Stimulated activated CD4-positive, alpha-beta T cell treated with anti-CD3 and anti-CD28 coated beads, TNF-alpha, amount 100 ng/mL, for 1 hour (primary cell): ENCODE measurements around the gene RFX2.
A peak's percentile ranks its signal among the peaks of the same experiment; 100 is the strongest.
"Not testable (repeated sequence)": the region's sequence is repeated elsewhere in the genome, so short reads cannot be mapped to it uniquely, and the experiment has no call there.

Experiments used
- DNase-seq, 3 donors: peaks; one replicate each; pipeline ENCODE4 v3.0.0-alpha.2; 2020; ENCODE audit warnings: low read depth in 3 of 3, low spot score in 1 of 3

RFX2 gene

GRCh38 chr19:5993648-5994358 is 116.5 kb downstream of the RFX2 start:
- no peak for DNase-seq

DNA sequence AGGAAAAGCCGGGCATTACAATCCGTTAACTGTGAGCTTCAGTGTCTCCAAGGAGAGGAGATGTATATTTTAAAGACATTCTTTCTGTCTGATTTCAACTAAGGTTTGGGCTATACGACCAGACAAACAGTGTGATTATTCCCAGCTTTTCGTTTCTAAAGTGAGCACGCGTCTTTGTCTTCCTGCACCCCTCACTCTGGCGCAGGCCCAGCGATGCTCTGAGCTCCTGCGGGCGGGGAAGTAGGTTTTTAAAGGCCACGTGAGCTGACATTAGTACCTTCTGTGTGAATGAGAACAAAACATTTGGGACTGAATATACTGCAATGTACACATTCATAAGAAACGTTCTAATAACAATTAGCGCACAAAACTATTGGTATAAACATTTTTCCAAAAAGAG is 117.1 kb downstream of the RFX2 start:
- DNase-seq, result no peak

- no peak for DNase-seq
Observed at GRCh38 chr19:5992756-5993155, 117.5 kb downstream of the RFX2 start.

DNA sequence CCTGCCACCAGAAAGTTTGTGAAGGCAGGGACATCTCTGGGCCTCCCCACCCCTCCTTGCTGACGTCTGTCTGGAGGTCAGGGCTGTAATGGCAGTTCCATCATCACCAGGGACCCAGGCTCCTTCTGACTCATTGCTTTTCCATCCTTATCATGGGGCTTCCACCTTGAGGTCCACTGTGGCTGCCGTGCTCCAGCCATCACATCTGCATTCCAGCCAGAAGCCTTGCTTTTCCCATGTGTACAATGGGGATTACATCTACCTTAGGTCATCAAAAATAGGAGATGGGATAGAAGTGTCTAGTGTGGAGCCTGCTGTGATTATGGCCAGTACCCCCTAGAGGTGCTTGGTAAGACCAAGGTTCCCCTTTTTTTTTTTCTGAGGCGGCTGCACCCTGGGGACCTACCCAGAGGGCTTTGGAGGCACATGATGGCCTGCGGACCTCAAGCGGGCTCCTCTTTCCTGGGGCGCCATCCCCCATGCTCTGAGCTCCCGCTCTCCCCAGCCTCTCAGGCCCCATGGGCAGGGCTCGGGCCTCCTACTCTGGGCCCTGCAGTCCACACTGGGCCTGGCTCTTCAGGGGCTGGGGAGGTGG is 119.0 kb downstream of the RFX2 start:
- no peak for DNase-seq

- DNase-seq, result no peak
Observed at GRCh38 chr19:5990289-5990797, 120.0 kb downstream of the RFX2 start.

GRCh38 chr19:5989388-5990074 is 120.8 kb downstream of the RFX2 start:
- DNase-seq, result no peak

- no peak for DNase-seq
Observed at GRCh38 chr19:5988517-5989387, 121.5 kb downstream of the RFX2 start.

GRCh38 chr19:5987077-5987818 is 123.1 kb downstream of the RFX2 start:
- DNase-seq, result peak; percentile 48 to 54 (median 50)

DNA sequence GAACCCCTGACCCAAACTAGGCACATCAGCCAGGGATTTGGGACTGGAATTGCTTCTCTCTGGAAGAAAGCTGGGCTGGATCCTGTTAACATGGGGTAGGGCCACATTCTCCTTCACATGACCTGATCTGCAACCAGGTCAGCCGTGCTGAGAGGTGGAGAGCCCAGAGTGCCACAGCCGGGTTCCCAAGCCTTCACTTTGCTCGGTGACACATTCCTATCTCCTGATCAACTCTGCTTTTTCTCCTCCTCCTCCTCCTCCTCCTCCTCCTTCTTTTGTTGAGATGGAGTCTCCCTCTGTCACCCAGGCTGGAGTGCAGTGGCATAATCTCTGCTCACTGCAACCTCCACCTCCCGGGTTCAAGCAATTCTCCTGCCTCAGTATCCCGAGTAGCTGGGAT is 124.5 kb downstream of the RFX2 start:
- DNase-seq, result not testable (repeated sequence)

- DNase-seq, result no peak
Observed at GRCh38 chr19:5985098-5985783, 125.1 kb downstream of the RFX2 start.

DNA sequence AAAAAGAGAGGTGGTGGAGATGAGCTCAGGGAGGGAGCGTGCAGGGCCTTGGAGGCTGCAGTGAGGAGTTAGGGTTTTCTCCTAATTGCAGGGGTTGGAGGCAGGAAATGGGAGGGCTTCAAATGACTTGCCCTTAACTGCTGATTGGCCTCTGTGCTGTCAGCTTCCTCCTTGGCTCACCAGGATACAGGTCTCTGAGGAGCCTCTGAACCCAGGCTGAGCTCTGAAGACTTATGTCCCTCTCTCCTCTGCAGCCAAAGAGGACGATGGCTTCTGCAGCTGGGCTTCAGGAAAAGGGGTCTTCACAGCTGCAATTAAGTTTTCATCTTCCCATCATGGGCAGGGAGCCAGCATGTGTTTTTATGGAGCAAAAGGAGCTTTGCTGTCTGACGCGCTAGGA is 125.7 kb downstream of the RFX2 start:
- DNase-seq, result no peak

DNA sequence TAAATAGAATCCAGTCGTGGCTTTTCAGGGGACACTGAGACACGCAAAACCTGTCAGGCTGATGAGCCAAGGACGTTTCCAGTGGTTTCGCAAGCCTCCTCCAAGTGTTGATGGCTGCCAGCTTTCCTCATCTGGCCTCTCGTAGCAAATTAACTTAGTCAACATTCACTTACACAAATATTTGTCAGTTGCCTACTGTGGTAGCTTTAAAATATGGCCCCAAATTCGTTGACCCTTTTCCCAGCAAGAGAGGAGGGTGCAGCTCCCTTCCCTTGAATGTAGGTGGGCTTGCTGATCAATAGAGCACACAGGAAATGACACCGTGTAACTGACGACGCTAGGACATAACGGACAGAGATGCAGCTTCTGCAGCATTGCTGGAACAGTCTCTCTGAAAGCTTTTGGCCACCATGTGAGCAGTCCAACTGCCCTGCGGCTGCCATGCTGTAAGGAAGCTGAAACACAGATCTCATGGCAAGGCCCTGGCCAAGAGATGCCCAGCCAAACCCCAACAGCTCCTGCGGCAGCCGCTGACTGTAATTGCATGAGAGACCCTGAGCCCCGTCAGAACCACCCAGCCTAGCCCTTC is 126.8 kb downstream of the RFX2 start:
- no peak for DNase-seq

- DNase-seq, result no peak
Observed at GRCh38 chr19:5978606-5979552, 131.4 kb downstream of the RFX2 start.

- DNase-seq, result peak; percentile 89 to 98 (median 98)
Observed at GRCh38 chr19:5977785-5978605, 132.3 kb downstream of the RFX2 start, which contains the start of gene RANBP3. TSS of gene RANBP3 (minus strand) at chr19:5978140. CDS start at chr19:5978082, 58 bp downstream.

DNA sequence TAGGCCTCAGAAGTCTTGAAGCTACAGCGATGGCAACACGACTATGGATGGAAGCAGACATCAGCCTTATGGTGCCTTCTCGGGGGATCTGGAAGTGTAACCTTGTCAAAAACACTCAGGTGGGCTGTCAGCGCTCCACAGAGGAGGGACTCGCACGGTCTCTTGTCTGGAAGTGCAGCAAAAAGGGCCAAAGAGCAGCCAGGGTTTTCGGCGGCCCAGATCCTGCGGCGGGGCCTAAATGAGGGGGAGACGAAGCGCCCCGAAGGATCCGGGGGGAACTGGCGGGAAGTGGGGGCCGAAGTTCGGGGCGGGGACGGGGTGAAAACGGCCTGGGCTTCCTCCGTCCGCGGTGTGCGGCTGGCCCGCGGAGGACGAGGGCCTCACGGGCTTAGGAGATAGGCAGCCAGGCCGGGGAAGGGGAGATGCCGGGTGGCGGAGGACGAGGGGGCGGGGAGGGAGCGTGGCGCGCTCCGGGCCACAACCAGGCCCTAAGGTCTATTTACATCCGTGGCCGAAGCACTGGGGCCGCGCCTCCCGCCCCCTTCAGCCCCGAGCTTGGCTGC is 133.0 kb downstream of the RFX2 start:
- DNase-seq, result no peak

GRCh38 chr19:5976768-5977167 is 133.5 kb downstream of the RFX2 start:
- DNase-seq, result no peak

DNA sequence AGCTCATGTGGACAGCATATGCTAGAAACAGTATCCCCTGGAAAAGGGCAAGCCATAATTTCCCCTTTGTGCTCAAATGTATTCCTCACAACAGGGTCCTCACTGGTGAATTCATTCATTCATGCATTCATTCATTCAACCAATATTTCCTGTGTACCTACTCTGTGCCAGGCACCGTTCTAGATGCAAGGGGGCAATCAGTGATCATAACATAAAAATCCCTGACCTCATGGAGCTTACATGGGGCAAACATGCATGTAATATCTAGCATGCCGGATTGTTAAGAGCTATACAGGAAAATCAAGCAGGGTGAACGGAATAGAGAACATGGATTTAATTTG is 134.9 kb downstream of the RFX2 start:
- DNase-seq, result no peak
